Neural progenitor cell (in vitro differentiated cells): Measurements from ENCODE around the gene SUN1. TPM values are rescaled to one million over a fixed set of nuclear protein-coding genes. Genes with fewer than 3 reads are reported as not detected.

Experiments
- DNase-seq: peaks from one replicate; pipeline ENCODE4 v3.0.0-alpha.2; 2016; ENCODE audit warnings: low spot score
- H2AFZ ChIP-seq: fragments of 200-600 bp; sonication (generic); replicated peaks from 2 replicates; pipeline ENCODE4 v1.6.1; 2016; ENCODE audit warnings: antibody characterized with exemption
- H3F3A ChIP-seq: fragments of 200-600 bp; sonication (generic); 2 replicates; pipeline ENCODE4 v1.6.1; 2016; ENCODE audit warnings: antibody characterized with exemption, low read depth
- H3K27ac ChIP-seq: fragments of 200-600 bp; sonication (generic); 2 replicates; pipeline ENCODE4 v1.5.1; 2016; ENCODE audit warnings: mild to moderate bottlenecking
- H3K27me3 ChIP-seq: fragments of 200-600 bp; sonication (generic); 2 replicates; pipeline ENCODE4 v1.6.1; 2016; ENCODE audit warnings: mild to moderate bottlenecking, moderate library complexity
- H3K36me3 ChIP-seq: fragments of 200-600 bp; sonication (generic); 2 replicates; pipeline ENCODE4 v1.5.1; 2016
- H3K4me1 ChIP-seq: fragments of 200-600 bp; sonication (generic); 2 replicates; pipeline ENCODE4 v1.6.1; 2016; ENCODE audit warnings: mixed run types
- H3K4me2 ChIP-seq: fragments of 200-600 bp; sonication (generic); 2 replicates; pipeline ENCODE4 v1.6.1; 2016
- H3K4me3 ChIP-seq: fragments of 200-600 bp; sonication (generic); 2 replicates; pipeline ENCODE4 v1.5.1; 2016
- H3K79me2 ChIP-seq: fragments of 200-600 bp; sonication (generic); 2 replicates; pipeline ENCODE4 v1.6.1; 2016; ENCODE audit warnings: low read depth
- H3K9ac ChIP-seq: fragments of 200-600 bp; sonication (generic); 2 replicates; pipeline ENCODE4 v1.6.1; 2016
- H3K9me3 ChIP-seq: fragments of 200-600 bp; sonication (generic); 2 replicates; pipeline ENCODE4 v1.5.1; 2016; ENCODE audit warnings: low read depth
- H4K20me1 ChIP-seq: fragments of 200-600 bp; sonication (generic); 2 replicates; pipeline ENCODE4 v1.6.1; 2016; ENCODE audit warnings: low read depth
- H3K27ac Mint-ChIP-seq: 3 replicates; pipeline ENCODE4 v1.8.0; 2021; ENCODE audit warnings: mixed read lengths
- H3K27me3 Mint-ChIP-seq: 2 replicates; pipeline ENCODE4 v1.8.0; 2022; ENCODE audit warnings: low read depth, mild to moderate bottlenecking, inconsistent platforms, moderate library complexity, mixed read lengths; ENCODE audit not compliant: insufficient read depth
- H3K36me3 Mint-ChIP-seq: 3 replicates; pipeline ENCODE4 v1.8.0; 2021; ENCODE audit warnings: mixed read lengths
- H3K4me1 Mint-ChIP-seq: 3 replicates; pipeline ENCODE4 v1.8.0; 2021; ENCODE audit warnings: mixed read lengths
- H3K4me3 Mint-ChIP-seq: 3 replicates; pipeline ENCODE4 v1.8.0; 2021; ENCODE audit warnings: mild to moderate bottlenecking, moderate library complexity, mixed read lengths
- H3K9me3 Mint-ChIP-seq: 3 replicates; pipeline ENCODE4 v1.8.0; 2020; ENCODE audit warnings: mixed read lengths
- EZH2 ChIP-seq: fragments of 200-600 bp; sonication (generic); IDR thresholded peaks from 2 replicates; pipeline ENCODE4 v1.6.1; 2017; ENCODE audit warnings: antibody characterized with exemption, mild to moderate bottlenecking, moderate library complexity
- EZH2phosphoT487 ChIP-seq: fragments of 200-600 bp; sonication (generic); IDR thresholded peaks from 2 replicates; pipeline ENCODE4 v1.6.1; 2017; ENCODE audit warnings: antibody characterized with exemption
- total RNA-seq: library from RNA; depleted of rRNA; stranded (reverse); fragments of >200 nt; gene quantifications from 2 replicates; pipeline ENCODE4 v1.2.3, GENCODE V29; 2015; ENCODE audit warnings: low replicate concordance
- TF ChIP-seq, protein P1 (sequence below): fragments of 200-600 bp; sonication (generic); IDR thresholded peaks from 2 replicates; pipeline ENCODE4 v1.5.1; 2017; ENCODE audit warnings: antibody characterized with exemption, mild to moderate bottlenecking

The SUN1 gene
- total RNA-seq, 1 donor from 2014 or later, result 104 TPM

DNA sequence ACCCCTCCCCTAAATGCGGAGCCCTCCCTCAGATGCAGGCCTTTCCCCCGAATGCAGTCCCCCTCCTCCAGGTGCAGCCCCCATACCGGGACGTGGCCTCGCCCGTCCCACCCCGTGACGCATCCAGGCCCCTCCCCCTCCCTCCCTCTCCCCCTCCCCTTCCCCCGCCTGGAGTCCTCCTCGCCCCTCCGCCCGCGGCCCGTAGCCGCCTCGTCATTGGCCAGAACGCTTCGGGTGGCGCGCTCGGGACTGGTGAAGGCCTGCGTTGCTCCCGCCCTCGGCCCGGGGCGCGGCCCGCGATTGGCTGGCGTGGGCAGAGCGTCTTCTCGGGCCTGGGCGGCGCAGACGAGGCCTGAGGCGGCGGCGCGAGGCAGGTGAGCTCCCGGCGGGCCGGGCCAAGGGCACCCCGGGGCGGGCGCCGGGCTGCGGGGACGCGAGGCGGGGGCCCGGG is 16.0 kb upstream of the SUN1 start:
- Mint-ChIP-seq H3K4me3 (peak overlapping the region; percentile 84), H3K4me1 (peaks cover 35% of the 10 kb centered on the region), H3K27me3 (peaks cover 13% of the 10 kb centered on the region), H3K27ac (no peak overlapping the region), H3K9me3 (peaks cover 4% of the 10 kb centered on the region), H3K36me3 (peaks cover 5% of the 10 kb centered on the region)
- H3K4me2 ChIP-seq, result no peak overlapping the region
- TF ChIP-seq, protein P1, sequence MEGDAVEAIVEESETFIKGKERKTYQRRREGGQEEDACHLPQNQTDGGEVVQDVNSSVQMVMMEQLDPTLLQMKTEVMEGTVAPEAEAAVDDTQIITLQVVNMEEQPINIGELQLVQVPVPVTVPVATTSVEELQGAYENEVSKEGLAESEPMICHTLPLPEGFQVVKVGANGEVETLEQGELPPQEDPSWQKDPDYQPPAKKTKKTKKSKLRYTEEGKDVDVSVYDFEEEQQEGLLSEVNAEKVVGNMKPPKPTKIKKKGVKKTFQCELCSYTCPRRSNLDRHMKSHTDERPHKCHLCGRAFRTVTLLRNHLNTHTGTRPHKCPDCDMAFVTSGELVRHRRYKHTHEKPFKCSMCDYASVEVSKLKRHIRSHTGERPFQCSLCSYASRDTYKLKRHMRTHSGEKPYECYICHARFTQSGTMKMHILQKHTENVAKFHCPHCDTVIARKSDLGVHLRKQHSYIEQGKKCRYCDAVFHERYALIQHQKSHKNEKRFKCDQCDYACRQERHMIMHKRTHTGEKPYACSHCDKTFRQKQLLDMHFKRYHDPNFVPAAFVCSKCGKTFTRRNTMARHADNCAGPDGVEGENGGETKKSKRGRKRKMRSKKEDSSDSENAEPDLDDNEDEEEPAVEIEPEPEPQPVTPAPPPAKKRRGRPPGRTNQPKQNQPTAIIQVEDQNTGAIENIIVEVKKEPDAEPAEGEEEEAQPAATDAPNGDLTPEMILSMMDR, result no peak
- TF ChIP-seq EZH2phosphoT487, result no peak
- no peak for TF ChIP-seq EZH2
- no peaks in the 10 kb centered on the region for H3K9me3 ChIP-seq
- H3K27me3 ChIP-seq, result no peaks in the 10 kb centered on the region
- H3K27ac ChIP-seq, result no peak overlapping the region
- peaks cover 45% of the 10 kb centered on the region for H4K20me1 ChIP-seq
- no peak overlapping the region for H3K9ac ChIP-seq
- peak; percentile 100 for DNase-seq
- H3K79me2 ChIP-seq, result peaks cover 47% of the 10 kb centered on the region
- H3K36me3 ChIP-seq, result peaks cover 4% of the 10 kb centered on the region
- H3K4me1 ChIP-seq, result peaks cover 14% of the 10 kb centered on the region
- H3F3A ChIP-seq, result peaks cover 24% of the 10 kb centered on the region
- H3K4me3 ChIP-seq, result peak overlapping the region; percentile 82
- peak overlapping the region; percentile 27 for H2AFZ ChIP-seq

DNA sequence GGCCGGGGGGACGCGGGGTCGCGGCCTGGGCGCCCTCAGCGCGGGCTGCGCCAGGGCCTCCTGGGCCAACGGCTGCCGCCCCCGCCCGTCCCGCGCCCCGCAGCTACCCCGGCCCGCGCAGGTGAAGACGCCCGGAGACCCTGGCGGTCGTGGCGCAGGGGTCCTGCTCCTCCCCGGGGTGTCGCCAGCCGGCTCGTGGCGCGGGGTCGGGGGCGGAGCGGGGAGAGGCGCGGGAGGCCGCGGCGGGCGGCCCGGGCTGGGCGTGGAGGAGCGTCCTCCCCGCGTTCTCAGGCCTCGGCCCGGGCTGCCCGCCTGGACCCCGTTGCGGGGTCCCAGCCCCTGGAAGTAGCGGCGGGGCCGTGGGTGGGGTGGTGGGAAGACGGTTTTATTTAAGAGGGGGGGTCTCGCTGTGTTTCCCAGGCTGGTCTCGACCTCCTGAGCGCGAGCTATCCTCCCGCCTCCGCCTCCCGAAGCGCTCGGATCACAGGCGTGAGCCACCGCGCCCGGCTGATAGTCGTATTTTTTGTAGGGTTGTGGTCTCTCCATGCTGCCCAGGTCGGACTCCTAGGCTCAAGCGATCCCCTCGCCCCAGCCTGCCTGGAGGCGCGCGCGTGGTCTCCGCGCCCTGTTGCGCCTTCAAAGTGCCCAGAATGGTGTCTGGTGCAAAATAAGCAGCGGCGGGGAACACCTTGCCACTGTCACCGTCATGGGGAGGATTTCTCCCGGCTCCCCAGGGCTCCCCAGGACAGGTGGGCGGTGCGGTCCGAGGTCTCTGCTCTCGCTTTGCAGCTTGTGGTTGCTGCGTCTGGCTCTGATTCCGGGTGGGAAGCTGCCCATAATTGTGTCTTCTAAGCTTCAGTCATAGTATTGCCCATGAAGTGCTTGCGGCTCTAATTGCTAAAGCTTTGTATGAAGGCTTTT is 15.3 kb upstream of the SUN1 start:
- Histone ChIP-seq H2AFZ (no peak overlapping the region), H4K20me1 (peaks cover 52% of the 10 kb centered on the region)
- peak; percentile 52 for DNase-seq

DNA sequence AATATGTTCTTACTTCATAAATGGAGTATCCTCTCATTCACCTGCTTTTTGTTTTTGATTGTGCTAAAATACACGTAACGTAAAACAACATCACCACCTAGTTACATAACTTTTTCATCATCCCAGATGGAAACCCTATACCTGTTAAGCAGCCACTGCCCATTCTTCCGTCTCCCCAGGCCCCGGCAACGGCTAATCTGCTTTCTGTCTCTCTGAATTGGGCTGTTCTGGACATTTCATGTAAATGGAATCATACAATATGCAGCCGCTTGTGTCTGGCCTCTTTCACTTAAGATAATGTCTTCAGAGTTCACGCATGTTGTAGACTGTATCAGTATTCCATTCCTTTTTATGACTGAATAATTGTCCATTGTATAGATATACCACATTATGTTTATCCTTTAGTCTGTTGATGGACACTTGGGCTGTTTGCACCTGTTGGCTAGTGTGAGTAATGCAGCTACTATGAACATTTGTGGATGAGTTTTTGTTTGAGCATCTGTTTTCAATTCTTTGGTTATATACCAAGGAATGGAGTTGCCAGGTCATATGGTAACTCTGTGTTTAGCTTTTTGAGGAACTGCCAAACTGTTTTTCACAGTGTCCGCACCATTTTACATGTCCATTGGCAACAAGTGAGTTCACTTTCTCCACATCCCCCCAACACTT is 14.1 kb upstream of the SUN1 start:
- peaks cover 64% of the 10 kb centered on the region for H4K20me1 ChIP-seq
- H3K9me3 Mint-ChIP-seq, result peaks cover 4% of the 10 kb centered on the region
- peaks cover 14% of the 10 kb centered on the region for H3K4me1 ChIP-seq
- H3K36me3 Mint-ChIP-seq, result peaks cover 9% of the 10 kb centered on the region
- H3K9me3 ChIP-seq, result no peaks in the 10 kb centered on the region
- no peaks in the 10 kb centered on the region for H3K27me3 ChIP-seq
- H3K27ac ChIP-seq, result no peak overlapping the region
- no peak for TF ChIP-seq EZH2phosphoT487
- TF ChIP-seq, protein P1, result peak; percentile 38
- no peak for TF ChIP-seq EZH2
- H2AFZ ChIP-seq, result no peak overlapping the region
- H3K79me2 ChIP-seq, result peaks cover 65% of the 10 kb centered on the region
- H3K4me3 ChIP-seq, result peak overlapping the region; percentile 82
- H3K4me2 ChIP-seq, result peak overlapping the region; percentile 98
- peaks cover 35% of the 10 kb centered on the region for H3K4me1 Mint-ChIP-seq
- no peak overlapping the region for H3K9ac ChIP-seq
- no peak for DNase-seq
- no peak overlapping the region for H3K27ac Mint-ChIP-seq
- H3F3A ChIP-seq, result peaks cover 16% of the 10 kb centered on the region
- peaks cover 4% of the 10 kb centered on the region for H3K36me3 ChIP-seq
- H3K4me3 Mint-ChIP-seq, result peak overlapping the region; percentile 97
- H3K27me3 Mint-ChIP-seq, result peaks cover 11% of the 10 kb centered on the region

More for the DNA sequence above, 15.3 kb upstream of the SUN1 start:
- Histone ChIP-seq H3K9me3 (no peaks in the 10 kb centered on the region), H3K79me2 (peaks cover 54% of the 10 kb centered on the region), H3K4me1 (peaks cover 14% of the 10 kb centered on the region), H3K27ac (no peak overlapping the region), H3K36me3 (peaks cover 4% of the 10 kb centered on the region), H3K4me2 (peak overlapping the region; percentile 98), H3K4me3 (peak overlapping the region; percentile 82), H3K9ac (peak overlapping the region; percentile 60), H3F3A (peaks cover 24% of the 10 kb centered on the region), H3K27me3 (no peaks in the 10 kb centered on the region)
- Mint-ChIP-seq H3K4me1 (peaks cover 37% of the 10 kb centered on the region), H3K36me3 (peaks cover 6% of the 10 kb centered on the region), H3K27me3 (peaks cover 13% of the 10 kb centered on the region), H3K27ac (peak overlapping the region; percentile 94), H3K4me3 (peak overlapping the region; percentile 97), H3K9me3 (peaks cover 4% of the 10 kb centered on the region)
- TF ChIP-seq EZH2phosphoT487, result no peak
- TF ChIP-seq, protein P1, result no peak
- TF ChIP-seq EZH2, result no peak
